HG02763 (cell line): ENCODE results near the gene LAMA3.

Source experiments
- ATAC-seq: cut with Tn5 transposase; IDR thresholded peaks from one replicate; pipeline ENCODE4 v1.9.1; 2021; ENCODE audit warnings: mild to moderate bottlenecking, moderate library complexity; ENCODE audit not compliant: unreplicated experiment

Gene LAMA3

GRCh38 chr18:23847321-23847986, 158.2 kb downstream of the LAMA3 start:
- ATAC-seq = no peak

GRCh38 chr18:23849141-23849540, 159.9 kb downstream of the LAMA3 start:
- ATAC-seq = no peak

GRCh38 chr18:23850215-23850614, 161.0 kb downstream of the LAMA3 start:
- ATAC-seq = no peak

GRCh38 chr18:23851470-23852002, 162.3 kb downstream of the LAMA3 start:
- ATAC-seq = no peak

- ATAC-seq = no peak
Observed at GRCh38 chr18:23852236-23853045, 163.2 kb downstream of the LAMA3 start.

- ATAC-seq = no peak
Observed at GRCh38 chr18:23853448-23854195, 164.4 kb downstream of the LAMA3 start.

- no peak for ATAC-seq
Observed at GRCh38 chr18:23855721-23856120, 166.5 kb downstream of the LAMA3 start.

GRCh38 chr18:23856466-23857163, 167.4 kb downstream of the LAMA3 start:
- no peak for ATAC-seq

GRCh38 chr18:23857164-23857552, 167.9 kb downstream of the LAMA3 start:
- no peak for ATAC-seq

GRCh38 chr18:23857756-23858155, 168.5 kb downstream of the LAMA3 start:
- ATAC-seq = no peak

GRCh38 chr18:23859466-23860336, 170.4 kb downstream of the LAMA3 start:
- ATAC-seq = no peak

GRCh38 chr18:23861326-23861725, 172.1 kb downstream of the LAMA3 start:
- no peak for ATAC-seq

- no peak for ATAC-seq
Observed at GRCh38 chr18:23861805-23862470, 172.7 kb downstream of the LAMA3 start.

- no peak for ATAC-seq
Observed at GRCh38 chr18:23864624-23865023, 175.4 kb downstream of the LAMA3 start.

- no peak for ATAC-seq
Observed at GRCh38 chr18:23867006-23867405, 177.8 kb downstream of the LAMA3 start.

GRCh38 chr18:23868136-23868785, 179.0 kb downstream of the LAMA3 start:
- ATAC-seq = no peak

- no peak for ATAC-seq
Observed at GRCh38 chr18:23870676-23871380, 181.6 kb downstream of the LAMA3 start.

- no peak for ATAC-seq
Observed at GRCh38 chr18:23871410-23871809, 182.2 kb downstream of the LAMA3 start.
